AG08396 (cell line): ENCODE data around the gene CDKN2D.
A peak's percentile ranks its signal among the peaks of the same experiment; 100 is the strongest.
"Not testable (repeated sequence)": the region's sequence is repeated elsewhere in the genome, so short reads cannot be mapped to it uniquely, and the experiment has no call there.

Source experiments
- DNase-seq: peaks from one replicate; pipeline ENCODE4 v3.0.0; 2012; ENCODE audit warnings: low spot score, mixed read lengths

The CDKN2D gene

GRCh38 chr19:10580979-10581631 lies 12.3 kb upstream of the CDKN2D start:
- DNase-seq = peak; percentile 73

GRCh38 chr19:10577951-10578350 lies 9.2 kb upstream of the CDKN2D start:
- DNase-seq = no peak

GRCh38 chr19:10575011-10575716 lies 6.4 kb upstream of the CDKN2D start:
- DNase-seq = no peak

- no peak for DNase-seq
These were observed 5.7 kb upstream of the CDKN2D start for GRCh38 chr19:10574462-10574861.

GRCh38 chr19:10573793-10574192 lies 5.0 kb upstream of the CDKN2D start:
- not testable (repeated sequence) for DNase-seq

- no peak for DNase-seq
These were observed 535 bp downstream of the CDKN2D start for GRCh38 chr19:10568062-10568825.

- no peak for DNase-seq
These were observed 1.1 kb downstream of the CDKN2D start for GRCh38 chr19:10567656-10568055.

GRCh38 chr19:10566658-10567410 lies 1.9 kb downstream of the CDKN2D start:
- no peak for DNase-seq

- DNase-seq = no peak
These were observed 2.4 kb downstream of the CDKN2D start for GRCh38 chr19:10566408-10566657.

GRCh38 chr19:10565567-10566407 lies 3.0 kb downstream of the CDKN2D start, which contains the start of gene KRI1:
Gene KRI1 (minus strand): TSS chr19:10566010. CDS start chr19:10565999, 11 bp downstream.
- peak; percentile 100 for DNase-seq

- peak; percentile 73 for DNase-seq
These were observed 3.7 kb downstream of the CDKN2D start for GRCh38 chr19:10565028-10565566.

GRCh38 chr19:10562609-10563008 lies 6.2 kb downstream of the CDKN2D start:
- DNase-seq = no peak

- DNase-seq = no peak
These were observed 8.6 kb downstream of the CDKN2D start for GRCh38 chr19:10560154-10560553.

GRCh38 chr19:10557603-10558197 lies 11.1 kb downstream of the CDKN2D start:
- DNase-seq = no peak

GRCh38 chr19:10555610-10555973 lies 13.2 kb downstream of the CDKN2D start:
- no peak for DNase-seq

GRCh38 chr19:10554760-10555609 lies 13.8 kb downstream of the CDKN2D start:
- DNase-seq = no peak

- no peak for DNase-seq
These were observed 14.8 kb downstream of the CDKN2D start for GRCh38 chr19:10553943-10554381.

- DNase-seq = no peak
These were observed 15.6 kb downstream of the CDKN2D start for GRCh38 chr19:10553087-10553667.

GRCh38 chr19:10552510-10553053 lies 16.2 kb downstream of the CDKN2D start:
- peak; percentile 69 for DNase-seq
